A673 (cell line): ENCODE data around the gene SLC17A3.

Source experiments
- EZH2 ChIP-seq: fragments of 200-600 bp; sonication (generic); IDR thresholded peaks from 2 replicates; pipeline ENCODE4 v1.6.1; 2017; ENCODE audit warnings: borderline replicate concordance, low read depth, mild to moderate bottlenecking, mixed read lengths, antibody characterized with exemption, low read length; ENCODE audit not compliant: poor library complexity, severe bottlenecking
- TF ChIP-seq, protein P1 (sequence below): fragments of 300-800, 200-600 bp; sonication (generic); conservative IDR thresholded peaks from 2 replicates; pipeline ENCODE4 v1.5.1; 2017; ENCODE audit warnings: low read depth, mild to moderate bottlenecking, antibody characterized with exemption, low read length, moderate library complexity, mixed read lengths

DNA sequence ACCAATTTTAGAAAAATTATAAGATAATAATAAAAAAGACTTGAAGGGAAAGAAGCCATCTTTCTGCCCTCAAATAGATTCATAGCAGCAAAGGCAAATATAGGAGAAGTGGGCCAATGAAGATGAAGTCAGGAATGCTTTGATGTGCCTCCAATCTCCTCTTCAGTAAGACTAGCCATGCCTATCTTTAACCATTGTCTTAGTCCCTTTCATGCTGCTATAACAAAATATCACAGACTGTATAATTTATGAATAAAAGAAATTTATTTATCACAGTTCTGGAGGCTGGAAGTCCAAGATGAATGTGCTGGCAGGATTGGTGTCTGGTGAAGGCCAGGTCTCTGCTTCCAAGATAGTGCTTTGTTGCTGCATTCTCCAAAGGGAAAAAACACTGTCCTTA lies 18.8 kb upstream of the SLC17A3 start:
- TF ChIP-seq, protein P1, sequence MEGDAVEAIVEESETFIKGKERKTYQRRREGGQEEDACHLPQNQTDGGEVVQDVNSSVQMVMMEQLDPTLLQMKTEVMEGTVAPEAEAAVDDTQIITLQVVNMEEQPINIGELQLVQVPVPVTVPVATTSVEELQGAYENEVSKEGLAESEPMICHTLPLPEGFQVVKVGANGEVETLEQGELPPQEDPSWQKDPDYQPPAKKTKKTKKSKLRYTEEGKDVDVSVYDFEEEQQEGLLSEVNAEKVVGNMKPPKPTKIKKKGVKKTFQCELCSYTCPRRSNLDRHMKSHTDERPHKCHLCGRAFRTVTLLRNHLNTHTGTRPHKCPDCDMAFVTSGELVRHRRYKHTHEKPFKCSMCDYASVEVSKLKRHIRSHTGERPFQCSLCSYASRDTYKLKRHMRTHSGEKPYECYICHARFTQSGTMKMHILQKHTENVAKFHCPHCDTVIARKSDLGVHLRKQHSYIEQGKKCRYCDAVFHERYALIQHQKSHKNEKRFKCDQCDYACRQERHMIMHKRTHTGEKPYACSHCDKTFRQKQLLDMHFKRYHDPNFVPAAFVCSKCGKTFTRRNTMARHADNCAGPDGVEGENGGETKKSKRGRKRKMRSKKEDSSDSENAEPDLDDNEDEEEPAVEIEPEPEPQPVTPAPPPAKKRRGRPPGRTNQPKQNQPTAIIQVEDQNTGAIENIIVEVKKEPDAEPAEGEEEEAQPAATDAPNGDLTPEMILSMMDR = no peak
- TF ChIP-seq EZH2 = no peak
